Activated CD4-positive, alpha-beta T cell treated with anti-CD3 and anti-CD28 coated beads for 1 hour (primary cell): Measurements from ENCODE around the gene MCL1.
"Not testable (repeated sequence)": the region's sequence is repeated elsewhere in the genome, so short reads cannot be mapped to it uniquely, and the experiment has no call there.

Experiments used
- DNase-seq: peaks from one replicate; pipeline ENCODE4 v3.0.0-alpha.2; 2020

MCL1 gene

GRCh38 chr1:150567717-150568593 lies 11.5 kb downstream of the MCL1 start:
- peak; percentile 54 for DNase-seq

- no peak for DNase-seq
Observed at GRCh38 chr1:150567341-150567716, 12.1 kb downstream of the MCL1 start.

- DNase-seq = no peak
Observed at GRCh38 chr1:150566589-150567340, 12.6 kb downstream of the MCL1 start.

GRCh38 chr1:150565240-150565991 lies 14.0 kb downstream of the MCL1 start:
- DNase-seq = not testable (repeated sequence)

- no peak for DNase-seq
Observed at GRCh38 chr1:150564051-150564991, 15.1 kb downstream of the MCL1 start.

- no peak for DNase-seq
Observed at GRCh38 chr1:150563340-150564038, 15.9 kb downstream of the MCL1 start.

GRCh38 chr1:150562446-150563339 lies 16.7 kb downstream of the MCL1 start:
- DNase-seq = peak; percentile 53

- peak; percentile 82 for DNase-seq
Observed at GRCh38 chr1:150561974-150562445, 17.4 kb downstream of the MCL1 start.

GRCh38 chr1:150561254-150561973 lies 18.0 kb downstream of the MCL1 start:
- no peak for DNase-seq

GRCh38 chr1:150560576-150561253 lies 18.7 kb downstream of the MCL1 start:
- peak; percentile 71 for DNase-seq

GRCh38 chr1:150560011-150560438 lies 19.4 kb downstream of the MCL1 start:
- DNase-seq = peak; percentile 57

GRCh38 chr1:150559656-150560010 lies 19.8 kb downstream of the MCL1 start:
- no peak for DNase-seq

- DNase-seq = no peak
Observed at GRCh38 chr1:150558761-150559655, 20.4 kb downstream of the MCL1 start.

- no peak for DNase-seq
Observed at GRCh38 chr1:150558303-150558704, 21.1 kb downstream of the MCL1 start.

GRCh38 chr1:150557813-150558212 lies 21.6 kb downstream of the MCL1 start:
- no peak for DNase-seq

- no peak for DNase-seq
Observed at GRCh38 chr1:150557065-150557600, 22.3 kb downstream of the MCL1 start.
